ENCODE measurements around the gene PXDN. TPM values are rescaled to one million over a fixed set of nuclear protein-coding genes. Genes with fewer than 3 reads are reported as not detected.

PXDN gene
- total and polyA plus RNA-seq, 2 of the 13 experiments (the other 11 are each of a cell fraction or from before 2014, with no cell fraction given), result not detected

DNA sequence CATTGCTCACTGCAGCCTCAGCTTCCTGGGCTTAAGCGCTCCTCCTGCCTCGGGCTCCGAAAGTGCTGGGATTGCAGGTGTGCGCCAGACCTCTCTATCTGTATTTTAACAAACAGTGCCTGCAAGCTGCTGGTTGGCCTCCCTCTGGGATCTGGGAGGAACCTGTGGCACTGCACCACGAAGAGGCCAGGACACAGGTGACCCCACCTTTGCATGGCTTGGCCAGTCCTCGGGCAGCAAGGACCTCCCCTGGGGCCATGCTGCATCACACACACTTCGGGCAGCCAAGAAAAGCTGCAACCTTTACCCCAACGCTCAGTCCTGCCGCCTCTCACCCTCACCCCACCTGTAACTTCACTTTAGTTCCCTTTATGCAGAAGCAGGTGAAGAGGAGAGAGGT lies 70.0 kb downstream of the PXDN start:
- Histone ChIP-seq H3K9me3 (ENCODE audit: low read length) (no peaks in the 10 kb centered on the region), H3K27me3 (ENCODE audit: control insufficient read depth in 1 of 2, insufficient read depth in 2 of 2, low read length in 2 of 2) (peaks cover 0 to 49% of the 10 kb centered on the region in 2 experiments; a peak in 3 of 5 replicates), H2AFZ (ENCODE audit: low read length) (no peak overlapping the region), H3K4me1 (ENCODE audit: insufficient read depth, low read length) (no peaks in the 10 kb centered on the region), H3K4me2 (ENCODE audit: low read depth, low read length) (no peak overlapping the region), H3K79me2 (ENCODE audit: insufficient read depth, low read length) (no peaks in the 10 kb centered on the region), H3K27ac (ENCODE audit: extremely low read length, insufficient read depth, low read length) (no peak overlapping the region), H3K4me3 (replicated peaks in 1 of 3; ENCODE audit: insufficient read depth in 1 of 3, low read depth in 2 of 3, low read length in 3 of 3) (no peak overlapping the region), H3K36me3 (replicated peaks in 1 of 2; ENCODE audit: control insufficient read depth in 1 of 2, insufficient read depth in 2 of 2, low read length in 2 of 2) (no peaks in the 10 kb centered on the region), H4K20me1 (ENCODE audit: insufficient read depth, low read length) (no peaks in the 10 kb centered on the region), H3K9ac (ENCODE audit: insufficient read depth, low read depth, low read length) (no peak overlapping the region)
- DNase-seq (ENCODE audit: low spot score) (no peak), ATAC-seq (no peak), FAIRE-seq (no peak)
- WGBS (ENCODE audit: low lambda C conversion rate), result 23% methylated on average over 7 of the region's 9 CpGs
- BruUV-seq (replicated peaks), result no TSS peak
- in situ Hi-C loops (cut with HindIII; ENCODE audit: extremely low pct_ligation_motif_present, low pct_unique_long_range_greater_than_20kb), result no loop called here
- ChIA-PET POLR2A (no interaction called here), CTCF (ENCODE audit: low intra/inter-chr PET ratio, low total read pairs) (no interaction called here)
- intact Hi-C loops (cut with micrococcal nuclease; ENCODE audit: unreplicated experiment), result no loop called here
- TF ChIP-seq, protein P1, sequence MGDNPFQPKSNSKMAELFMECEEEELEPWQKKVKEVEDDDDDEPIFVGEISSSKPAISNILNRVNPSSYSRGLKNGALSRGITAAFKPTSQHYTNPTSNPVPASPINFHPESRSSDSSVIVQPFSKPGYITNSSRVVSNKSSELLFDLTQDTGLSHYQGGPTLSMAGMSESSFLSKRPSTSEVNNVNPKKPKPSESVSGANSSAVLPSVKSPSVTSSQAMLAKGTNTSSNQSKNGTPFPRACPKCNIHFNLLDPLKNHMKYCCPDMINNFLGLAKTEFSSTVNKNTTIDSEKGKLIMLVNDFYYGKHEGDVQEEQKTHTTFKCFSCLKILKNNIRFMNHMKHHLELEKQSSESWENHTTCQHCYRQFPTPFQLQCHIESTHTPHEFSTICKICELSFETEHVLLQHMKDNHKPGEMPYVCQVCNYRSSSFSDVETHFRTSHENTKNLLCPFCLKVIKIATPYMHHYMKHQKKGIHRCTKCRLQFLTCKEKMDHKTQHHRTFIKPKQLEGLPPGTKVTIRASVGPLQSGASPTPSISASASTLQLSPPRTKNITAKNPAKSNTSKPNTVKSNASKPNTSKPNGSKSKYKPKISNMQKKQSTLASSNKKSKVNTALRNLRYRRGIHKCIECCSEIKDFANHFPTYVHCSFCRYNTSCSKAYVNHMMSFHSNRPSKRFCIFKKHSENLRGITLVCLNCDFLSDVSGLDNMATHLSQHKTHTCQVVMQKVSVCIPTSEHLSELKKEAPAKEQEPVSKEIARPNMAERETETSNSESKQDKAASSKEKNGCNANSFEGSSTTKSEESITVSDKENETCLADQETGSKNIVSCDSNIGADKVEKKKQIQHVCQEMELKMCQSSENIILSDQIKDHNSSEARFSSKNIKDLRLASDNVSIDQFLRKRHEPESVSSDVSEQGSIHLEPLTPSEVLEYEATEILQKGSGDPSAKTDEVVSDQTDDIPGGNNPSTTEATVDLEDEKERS (CRISPR knock-in tag; IDR thresholded peaks at IDR 0.05), result no peak
- TF ChIP-seq, protein P2, sequence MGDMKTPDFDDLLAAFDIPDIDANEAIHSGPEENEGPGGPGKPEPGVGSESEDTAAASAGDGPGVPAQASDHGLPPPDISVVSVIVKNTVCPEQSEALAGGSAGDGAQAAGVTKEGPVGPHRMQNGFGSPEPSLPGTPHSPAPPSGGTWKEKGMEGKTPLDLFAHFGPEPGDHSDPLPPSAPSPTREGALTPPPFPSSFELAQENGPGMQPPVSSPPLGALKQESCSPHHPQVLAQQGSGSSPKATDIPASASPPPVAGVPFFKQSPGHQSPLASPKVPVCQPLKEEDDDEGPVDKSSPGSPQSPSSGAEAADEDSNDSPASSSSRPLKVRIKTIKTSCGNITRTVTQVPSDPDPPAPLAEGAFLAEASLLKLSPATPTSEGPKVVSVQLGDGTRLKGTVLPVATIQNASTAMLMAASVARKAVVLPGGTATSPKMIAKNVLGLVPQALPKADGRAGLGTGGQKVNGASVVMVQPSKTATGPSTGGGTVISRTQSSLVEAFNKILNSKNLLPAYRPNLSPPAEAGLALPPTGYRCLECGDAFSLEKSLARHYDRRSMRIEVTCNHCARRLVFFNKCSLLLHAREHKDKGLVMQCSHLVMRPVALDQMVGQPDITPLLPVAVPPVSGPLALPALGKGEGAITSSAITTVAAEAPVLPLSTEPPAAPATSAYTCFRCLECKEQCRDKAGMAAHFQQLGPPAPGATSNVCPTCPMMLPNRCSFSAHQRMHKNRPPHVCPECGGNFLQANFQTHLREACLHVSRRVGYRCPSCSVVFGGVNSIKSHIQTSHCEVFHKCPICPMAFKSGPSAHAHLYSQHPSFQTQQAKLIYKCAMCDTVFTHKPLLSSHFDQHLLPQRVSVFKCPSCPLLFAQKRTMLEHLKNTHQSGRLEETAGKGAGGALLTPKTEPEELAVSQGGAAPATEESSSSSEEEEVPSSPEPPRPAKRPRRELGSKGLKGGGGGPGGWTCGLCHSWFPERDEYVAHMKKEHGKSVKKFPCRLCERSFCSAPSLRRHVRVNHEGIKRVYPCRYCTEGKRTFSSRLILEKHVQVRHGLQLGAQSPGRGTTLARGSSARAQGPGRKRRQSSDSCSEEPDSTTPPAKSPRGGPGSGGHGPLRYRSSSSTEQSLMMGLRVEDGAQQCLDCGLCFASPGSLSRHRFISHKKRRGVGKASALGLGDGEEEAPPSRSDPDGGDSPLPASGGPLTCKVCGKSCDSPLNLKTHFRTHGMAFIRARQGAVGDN (CRISPR knock-in tag; IDR thresholded peaks at IDR 0.05), result no peak
- no peak for TF ChIP-seq ZFP41 (CRISPR knock-in tag; IDR thresholded peaks at IDR 0.05; ENCODE audit: borderline replicate concordance)
- TF ChIP-seq NFE2 (CRISPR knock-in tag; IDR thresholded peaks at IDR 0.05), result no peak
- no peak for TF ChIP-seq ZNF737 (CRISPR knock-in tag; IDR thresholded peaks at IDR 0.05; ENCODE audit: borderline replicate concordance)
- no peak for TF ChIP-seq ZNF670 (CRISPR knock-in tag; IDR thresholded peaks at IDR 0.05; ENCODE audit: borderline replicate concordance)
- TF ChIP-seq, protein P3, sequence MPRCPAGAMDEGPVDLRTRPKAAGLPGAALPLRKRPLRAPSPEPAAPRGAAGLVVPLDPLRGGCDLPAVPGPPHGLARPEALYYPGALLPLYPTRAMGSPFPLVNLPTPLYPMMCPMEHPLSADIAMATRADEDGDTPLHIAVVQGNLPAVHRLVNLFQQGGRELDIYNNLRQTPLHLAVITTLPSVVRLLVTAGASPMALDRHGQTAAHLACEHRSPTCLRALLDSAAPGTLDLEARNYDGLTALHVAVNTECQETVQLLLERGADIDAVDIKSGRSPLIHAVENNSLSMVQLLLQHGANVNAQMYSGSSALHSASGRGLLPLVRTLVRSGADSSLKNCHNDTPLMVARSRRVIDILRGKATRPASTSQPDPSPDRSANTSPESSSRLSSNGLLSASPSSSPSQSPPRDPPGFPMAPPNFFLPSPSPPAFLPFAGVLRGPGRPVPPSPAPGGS (CRISPR knock-in tag; IDR thresholded peaks at IDR 0.05), result no peak
- TF ChIP-seq, protein P4, sequence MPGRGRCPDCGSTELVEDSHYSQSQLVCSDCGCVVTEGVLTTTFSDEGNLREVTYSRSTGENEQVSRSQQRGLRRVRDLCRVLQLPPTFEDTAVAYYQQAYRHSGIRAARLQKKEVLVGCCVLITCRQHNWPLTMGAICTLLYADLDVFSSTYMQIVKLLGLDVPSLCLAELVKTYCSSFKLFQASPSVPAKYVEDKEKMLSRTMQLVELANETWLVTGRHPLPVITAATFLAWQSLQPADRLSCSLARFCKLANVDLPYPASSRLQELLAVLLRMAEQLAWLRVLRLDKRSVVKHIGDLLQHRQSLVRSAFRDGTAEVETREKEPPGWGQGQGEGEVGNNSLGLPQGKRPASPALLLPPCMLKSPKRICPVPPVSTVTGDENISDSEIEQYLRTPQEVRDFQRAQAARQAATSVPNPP (CRISPR knock-in tag; IDR thresholded peaks at IDR 0.05), result no peak
- TF ChIP-seq FOSL2 (CRISPR knock-in tag; IDR thresholded peaks at IDR 0.05), result no peak
- no peak for TF ChIP-seq MED1 (CRISPR knock-in tag; IDR thresholded peaks at IDR 0.05)
- TF ChIP-seq, protein P5, sequence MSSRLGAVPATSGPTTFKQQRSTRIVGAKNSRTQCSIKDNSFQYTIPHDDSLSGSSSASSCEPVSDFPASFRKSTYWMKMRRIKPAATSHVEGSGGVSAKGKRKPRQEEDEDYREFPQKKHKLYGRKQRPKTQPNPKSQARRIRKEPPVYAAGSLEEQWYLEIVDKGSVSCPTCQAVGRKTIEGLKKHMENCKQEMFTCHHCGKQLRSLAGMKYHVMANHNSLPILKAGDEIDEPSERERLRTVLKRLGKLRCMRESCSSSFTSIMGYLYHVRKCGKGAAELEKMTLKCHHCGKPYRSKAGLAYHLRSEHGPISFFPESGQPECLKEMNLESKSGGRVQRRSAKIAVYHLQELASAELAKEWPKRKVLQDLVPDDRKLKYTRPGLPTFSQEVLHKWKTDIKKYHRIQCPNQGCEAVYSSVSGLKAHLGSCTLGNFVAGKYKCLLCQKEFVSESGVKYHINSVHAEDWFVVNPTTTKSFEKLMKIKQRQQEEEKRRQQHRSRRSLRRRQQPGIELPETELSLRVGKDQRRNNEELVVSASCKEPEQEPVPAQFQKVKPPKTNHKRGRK (CRISPR knock-in tag; IDR thresholded peaks at IDR 0.05), result no peak
- TF ChIP-seq TAF1 (CRISPR knock-in tag; IDR thresholded peaks at IDR 0.05), result no peak
- TF ChIP-seq FOXK1 (CRISPR knock-in tag; IDR thresholded peaks at IDR 0.05; ENCODE audit: borderline replicate concordance, low read depth), result no peak
